Head of caudate nucleus (tissue), 42 donors: Measurements from ENCODE around the gene PATE3.

ENCODE experiments used
- DNase-seq, 42 donors: peaks; one replicate each; pipeline versions ENCODE4 v3.0.0 to v3.0.0-alpha.2; 2020 to 2021; ENCODE audit warnings: mixed read lengths in 7 of 42
- intact Hi-C: fragments of 100-400 bp; cut with DNase I; formaldehyde crosslinking; loops from one replicate; pipeline ENCODE4 v1.15.0; 2022

PATE3 gene

GRCh38 chr11:125833016-125833415 is 45.1 kb downstream of the PATE3 start, which contains the start of gene PATE4:
TSS of gene PATE4 (plus strand) at chr11:125833316. CDS start at chr11:125833360, 44 bp downstream.
- DNase-seq = no peak
- intact Hi-C loops = no loop called here

- intact Hi-C loops = no loop called here
- peak in 17 of 42 donors; percentile 2 to 70 (median 23) for DNase-seq
Observed at GRCh38 chr11:125835748-125836147, 47.8 kb downstream of the PATE3 start.
